ENCODE data around the gene MAP2K7. TPM values are rescaled to one million over a fixed set of nuclear protein-coding genes. Genes with fewer than 3 reads are reported as not detected.

MAP2K7 gene
- total RNA-seq, 1 experiment from 2014 or later, result 37.4 TPM

DNA sequence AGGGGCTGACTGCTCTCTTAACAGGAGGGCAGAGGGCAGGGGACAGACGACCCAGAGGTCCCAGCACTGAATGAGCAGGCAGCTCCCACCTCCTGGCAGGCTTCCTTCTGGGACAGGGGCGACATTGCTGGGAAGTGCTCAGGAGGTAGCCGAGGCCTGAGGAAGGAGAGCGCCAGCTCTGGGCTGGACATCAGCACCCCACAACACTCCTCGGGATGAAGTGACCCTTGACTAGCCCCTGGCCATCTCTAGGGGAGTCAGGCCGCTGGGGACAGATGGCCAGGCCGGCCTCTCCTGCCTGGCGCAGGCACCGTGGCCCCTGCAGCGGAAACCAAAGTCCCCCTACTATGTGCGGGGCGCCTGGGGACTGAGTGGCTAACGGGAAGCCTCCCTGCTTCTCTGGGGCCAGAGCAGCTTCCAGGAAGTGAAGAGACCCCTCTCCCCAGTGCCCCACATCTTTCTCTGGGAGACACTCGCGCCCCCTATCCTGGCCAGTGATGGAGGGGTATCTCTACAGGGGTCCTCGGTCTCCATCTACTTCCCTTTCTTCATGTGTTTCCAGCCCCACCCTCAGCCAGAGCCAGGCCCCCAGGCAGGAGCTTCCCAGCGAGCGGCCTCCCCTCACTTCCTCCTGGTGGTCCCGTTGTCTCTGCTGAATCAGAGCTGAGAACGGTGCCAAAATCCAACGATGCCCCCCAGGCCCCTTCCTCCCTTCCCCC lies 39.5 kb upstream of the MAP2K7 start:
- intact Hi-C loops (cut with micrococcal nuclease; ENCODE audit: unreplicated experiment), result no loop called here
- Mint-ChIP-seq H3K9me3 (ENCODE audit: unreplicated experiment) (no peaks in the 10 kb centered on the region), H3K36me3 (ENCODE audit: insufficient read depth, unreplicated experiment) (peaks cover 7% of the 10 kb centered on the region), H3K4me3 (ENCODE audit: unreplicated experiment) (no peak overlapping the region), H3K4me1 (ENCODE audit: low read depth, unreplicated experiment) (no peaks in the 10 kb centered on the region), H3K27me3 (ENCODE audit: insufficient read depth, unreplicated experiment) (no peaks in the 10 kb centered on the region), H3K27ac (ENCODE audit: unreplicated experiment) (no peak overlapping the region)
- POLR2A ChIA-PET, result no interaction called here
- BruUV-seq (replicated peaks), result no TSS peak
- no peak for DNase-seq
- H3K4me1 ChIP-seq, result no peaks in the 10 kb centered on the region; the same call in 1 of the 2 replicates
- CTCF ChIA-PET, result no interaction called here
- H3K4me3 ChIP-seq (ENCODE audit: low read depth, low read length), result no peak overlapping the region
- H3K9me3 ChIP-seq, result no peaks in the 10 kb centered on the region
- TF ChIP-seq, protein P1, sequence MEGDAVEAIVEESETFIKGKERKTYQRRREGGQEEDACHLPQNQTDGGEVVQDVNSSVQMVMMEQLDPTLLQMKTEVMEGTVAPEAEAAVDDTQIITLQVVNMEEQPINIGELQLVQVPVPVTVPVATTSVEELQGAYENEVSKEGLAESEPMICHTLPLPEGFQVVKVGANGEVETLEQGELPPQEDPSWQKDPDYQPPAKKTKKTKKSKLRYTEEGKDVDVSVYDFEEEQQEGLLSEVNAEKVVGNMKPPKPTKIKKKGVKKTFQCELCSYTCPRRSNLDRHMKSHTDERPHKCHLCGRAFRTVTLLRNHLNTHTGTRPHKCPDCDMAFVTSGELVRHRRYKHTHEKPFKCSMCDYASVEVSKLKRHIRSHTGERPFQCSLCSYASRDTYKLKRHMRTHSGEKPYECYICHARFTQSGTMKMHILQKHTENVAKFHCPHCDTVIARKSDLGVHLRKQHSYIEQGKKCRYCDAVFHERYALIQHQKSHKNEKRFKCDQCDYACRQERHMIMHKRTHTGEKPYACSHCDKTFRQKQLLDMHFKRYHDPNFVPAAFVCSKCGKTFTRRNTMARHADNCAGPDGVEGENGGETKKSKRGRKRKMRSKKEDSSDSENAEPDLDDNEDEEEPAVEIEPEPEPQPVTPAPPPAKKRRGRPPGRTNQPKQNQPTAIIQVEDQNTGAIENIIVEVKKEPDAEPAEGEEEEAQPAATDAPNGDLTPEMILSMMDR (IDR thresholded peaks at IDR 0.05; ENCODE audit: insufficient read depth in 1 of 2, low read depth in 1 of 2, low read length in 1 of 2, severe bottlenecking in 1 of 2, unreplicated experiment in 1 of 2), result no peak
- H3K36me3 ChIP-seq (ENCODE audit: control insufficient read depth, insufficient read depth, low read length), result no peaks in the 10 kb centered on the region
- no peaks in the 10 kb centered on the region; the same call in 1 of the 2 replicates for H3K27me3 ChIP-seq (replicated peaks; ENCODE audit: control insufficient read depth, insufficient read depth, low read length)

DNA sequence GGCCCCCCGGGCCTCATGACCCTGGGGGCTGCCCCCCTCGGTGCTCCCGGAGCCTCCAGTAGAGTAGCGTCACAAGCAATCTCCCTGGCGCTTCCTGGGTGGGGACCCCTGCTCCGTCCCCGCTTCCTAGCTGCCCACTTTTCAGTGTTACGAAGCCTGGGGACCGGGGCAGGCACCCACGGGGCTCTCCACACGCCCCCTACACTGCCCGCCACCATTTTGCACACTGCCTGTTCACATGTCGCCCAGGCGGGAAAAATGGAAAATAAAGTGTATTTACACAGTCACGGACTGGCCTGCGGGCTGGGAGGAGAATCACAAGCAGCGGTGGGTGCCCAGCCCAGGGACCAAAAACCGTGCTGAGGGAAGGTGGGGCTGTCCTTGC lies 39.0 kb upstream of the MAP2K7 start:
- Mint-ChIP-seq H3K36me3 (ENCODE audit: insufficient read depth, unreplicated experiment) (peaks cover 7% of the 10 kb centered on the region), H3K9me3 (ENCODE audit: unreplicated experiment) (no peaks in the 10 kb centered on the region), H3K4me3 (ENCODE audit: unreplicated experiment) (no peak overlapping the region), H3K4me1 (ENCODE audit: low read depth, unreplicated experiment) (no peaks in the 10 kb centered on the region), H3K27me3 (ENCODE audit: insufficient read depth, unreplicated experiment) (no peaks in the 10 kb centered on the region), H3K27ac (ENCODE audit: unreplicated experiment) (no peak overlapping the region)
- H3K4me1 ChIP-seq, result no peaks in the 10 kb centered on the region; the same call in 1 of the 2 replicates
- H3K4me3 ChIP-seq (ENCODE audit: low read depth, low read length), result no peak overlapping the region
- no peaks in the 10 kb centered on the region for H3K9me3 ChIP-seq
- ChIA-PET POLR2A (no interaction called here), CTCF (no interaction called here)
- intact Hi-C loops (cut with micrococcal nuclease; ENCODE audit: unreplicated experiment), result no loop called here
- no peaks in the 10 kb centered on the region for H3K36me3 ChIP-seq (ENCODE audit: control insufficient read depth, insufficient read depth, low read length)
- BruUV-seq (replicated peaks), result no TSS peak
- H3K27me3 ChIP-seq (replicated peaks; ENCODE audit: control insufficient read depth, insufficient read depth, low read length), result no peaks in the 10 kb centered on the region; the same call in 1 of the 2 replicates
- TF ChIP-seq, protein P1 (IDR thresholded peaks at IDR 0.05; ENCODE audit: insufficient read depth in 1 of 2, low read depth in 1 of 2, low read length in 1 of 2, severe bottlenecking in 1 of 2, unreplicated experiment in 1 of 2), result no peak
- no peak for DNase-seq

DNA sequence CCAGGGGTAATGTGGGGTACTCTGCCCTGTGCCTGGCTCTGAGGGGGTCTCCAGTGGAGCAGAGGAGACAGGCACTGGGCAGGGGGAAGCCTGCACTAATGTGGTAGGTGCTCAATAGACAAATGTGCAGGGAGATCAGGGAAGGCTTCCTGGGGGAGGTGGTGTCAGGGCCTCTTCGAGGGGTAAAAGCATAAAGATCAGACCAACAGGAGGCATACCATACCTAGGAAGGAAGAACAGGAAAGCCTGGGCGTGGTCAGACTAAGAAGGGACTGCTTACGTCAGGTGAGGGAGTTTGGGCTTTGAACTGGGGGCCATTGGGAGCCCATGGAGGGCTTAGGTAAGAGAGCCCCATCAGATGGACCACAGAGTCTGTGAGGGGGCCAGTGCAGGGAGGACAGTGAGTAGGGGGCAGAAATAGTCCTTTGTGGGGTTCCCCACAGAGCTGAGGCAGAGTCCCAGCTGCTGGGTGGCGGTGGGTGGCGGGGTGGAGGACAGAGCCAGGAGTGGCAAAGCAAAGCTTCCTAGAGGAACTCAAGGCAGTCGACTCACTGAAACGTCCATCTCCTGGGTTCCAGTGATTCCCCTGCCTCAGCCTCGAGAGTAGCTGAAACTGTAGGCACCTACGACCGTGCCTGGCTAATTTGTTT lies 38.3 kb upstream of the MAP2K7 start:
- Mint-ChIP-seq H3K27me3 (ENCODE audit: insufficient read depth, unreplicated experiment) (no peaks in the 10 kb centered on the region), H3K4me1 (ENCODE audit: low read depth, unreplicated experiment) (no peaks in the 10 kb centered on the region), H3K9me3 (ENCODE audit: unreplicated experiment) (no peaks in the 10 kb centered on the region), H3K27ac (ENCODE audit: unreplicated experiment) (no peak overlapping the region), H3K4me3 (ENCODE audit: unreplicated experiment) (no peak overlapping the region), H3K36me3 (ENCODE audit: insufficient read depth, unreplicated experiment) (peaks cover 7% of the 10 kb centered on the region)
- Histone ChIP-seq H3K27me3 (replicated peaks; ENCODE audit: control insufficient read depth, insufficient read depth, low read length) (no peaks in the 10 kb centered on the region; the same call in 1 of the 2 replicates), H3K36me3 (ENCODE audit: control insufficient read depth, insufficient read depth, low read length) (no peaks in the 10 kb centered on the region), H3K9me3 (no peaks in the 10 kb centered on the region), H3K4me3 (ENCODE audit: low read depth, low read length) (no peak overlapping the region), H3K4me1 (no peaks in the 10 kb centered on the region; the same call in 1 of the 2 replicates)
- intact Hi-C loops (cut with micrococcal nuclease; ENCODE audit: unreplicated experiment), result no loop called here
- CTCF ChIA-PET, result no interaction called here
- POLR2A ChIA-PET, result no interaction called here
- BruUV-seq (replicated peaks), result no TSS peak
- no peak for DNase-seq
- TF ChIP-seq, protein P1 (IDR thresholded peaks at IDR 0.05; ENCODE audit: insufficient read depth in 1 of 2, low read depth in 1 of 2, low read length in 1 of 2, severe bottlenecking in 1 of 2, unreplicated experiment in 1 of 2), result no peak
